Medulla oblongata (tissue), 1 donor: Measurements from ENCODE around the gene FCF1.

ENCODE experiments used
- DNase-seq: peaks from one replicate; pipeline ENCODE4 v3.0.0-alpha.2; 2015; ENCODE audit errors: extremely low spot score

Gene FCF1, protein sequence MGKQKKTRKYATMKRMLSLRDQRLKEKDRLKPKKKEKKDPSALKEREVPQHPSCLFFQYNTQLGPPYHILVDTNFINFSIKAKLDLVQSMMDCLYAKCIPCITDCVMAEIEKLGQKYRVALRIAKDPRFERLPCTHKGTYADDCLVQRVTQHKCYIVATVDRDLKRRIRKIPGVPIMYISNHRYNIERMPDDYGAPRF

DNA sequence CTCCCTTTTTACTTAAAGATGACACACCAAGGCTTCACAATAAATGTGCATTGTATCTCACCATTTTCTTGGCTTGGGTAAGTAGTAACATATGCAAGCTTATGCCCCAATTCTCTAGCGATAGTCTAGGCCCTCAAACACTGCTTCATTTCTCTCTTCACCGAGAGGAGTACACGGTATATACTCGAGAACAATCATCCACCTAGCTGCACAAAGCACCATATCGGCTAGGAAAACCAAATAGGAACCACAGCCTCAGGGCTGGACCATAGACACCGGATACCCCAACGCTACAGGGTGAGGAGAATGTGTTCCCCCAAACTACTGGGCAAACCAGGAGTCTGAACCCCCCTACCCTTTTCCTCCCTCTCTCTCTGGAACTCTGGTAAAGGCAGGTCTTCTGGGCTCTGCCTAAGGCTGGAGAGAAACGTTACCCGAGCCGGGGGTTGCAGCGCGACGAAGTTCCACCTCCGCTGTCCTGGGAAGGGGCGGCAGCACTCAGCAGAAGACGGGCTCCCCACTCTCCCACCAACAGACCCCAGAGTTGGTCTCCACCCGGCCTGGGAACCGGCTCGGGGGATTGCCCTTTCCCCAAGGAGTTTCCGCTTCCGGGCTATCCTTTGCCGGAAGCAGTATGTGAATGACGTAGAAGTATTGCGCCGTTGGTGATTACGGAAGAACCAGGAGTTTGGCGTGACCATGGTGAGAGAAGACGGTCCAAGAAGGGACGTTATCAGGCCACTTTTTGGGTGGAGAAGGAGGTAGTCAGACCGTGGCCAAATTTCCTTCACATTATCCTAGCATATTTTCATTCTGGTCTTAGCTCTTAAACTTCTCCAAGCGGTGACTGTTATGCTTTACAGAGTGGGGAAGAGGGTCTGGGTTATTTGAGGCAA, at the start of gene FCF1, which contains the start of gene AREL1:
Gene FCF1, plus strand, starts transcription at position 646 of the 896 bp plus-strand sequence. Its CDS starts 54 bp downstream, at position 700.
Gene AREL1, minus strand, starts transcription at position 582 of the 896 bp plus-strand sequence. CDS start 27,465 bp downstream, outside the sequence.
- peak; percentile 96 for DNase-seq

DNA sequence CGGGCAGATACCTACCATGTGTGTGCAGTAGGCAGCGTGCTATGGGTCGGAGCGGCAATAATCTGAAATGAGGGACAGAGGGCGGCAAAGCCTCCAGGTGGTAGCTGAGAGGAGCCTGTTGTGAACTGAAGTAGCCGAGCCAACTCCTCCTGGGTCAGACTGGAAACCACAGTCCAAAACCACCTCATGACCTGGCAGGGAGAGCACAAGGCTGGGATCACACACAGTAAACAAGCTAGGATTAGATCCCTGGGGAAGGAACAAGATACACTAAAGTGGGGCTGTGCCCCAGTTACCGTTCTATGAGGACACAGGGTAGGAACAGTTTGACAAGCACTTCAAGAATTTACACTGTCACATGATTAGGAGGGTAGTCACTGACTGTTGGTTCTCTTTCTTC, 49.1 kb upstream of the FCF1 start:
- no peak for DNase-seq

DNA sequence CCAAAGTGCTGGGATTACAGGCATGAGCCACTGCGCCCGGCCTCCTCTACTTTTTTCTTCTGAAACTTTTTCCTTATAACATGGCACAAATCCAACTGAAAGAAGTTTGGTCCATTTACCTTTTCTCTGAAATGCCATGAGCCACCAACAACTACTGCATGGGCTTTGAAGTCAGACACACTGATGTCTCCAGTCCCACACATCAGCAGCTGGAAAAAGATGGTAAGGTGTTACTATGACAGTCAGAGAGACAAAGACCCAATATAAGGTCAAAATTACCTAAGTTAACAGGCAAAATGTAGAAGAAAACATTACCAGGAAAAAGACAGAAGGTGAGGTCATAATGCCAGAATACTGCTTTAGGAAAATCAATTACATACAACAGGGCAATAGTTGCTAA, 48.2 kb upstream of the FCF1 start:
- DNase-seq, result no peak

DNA sequence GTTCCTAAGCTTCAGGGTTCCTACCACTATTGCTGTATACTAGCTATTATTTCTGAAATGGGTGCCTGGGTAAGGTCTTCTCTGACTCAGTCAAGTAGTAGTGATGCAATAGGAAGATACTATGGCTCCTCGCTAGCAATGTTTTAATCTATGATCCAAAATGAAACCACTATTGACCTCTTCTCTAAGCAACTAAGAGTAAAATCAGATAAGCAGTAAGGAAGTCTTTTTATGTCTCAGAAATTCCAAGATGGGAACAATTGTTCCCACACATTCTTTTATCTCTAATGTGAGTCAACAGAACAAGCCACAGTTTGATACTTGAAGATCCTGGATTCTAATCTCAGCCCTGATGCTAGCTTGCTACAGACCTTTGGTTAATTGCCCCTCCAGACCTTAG, 45.2 kb upstream of the FCF1 start:
- no peak for DNase-seq

DNA sequence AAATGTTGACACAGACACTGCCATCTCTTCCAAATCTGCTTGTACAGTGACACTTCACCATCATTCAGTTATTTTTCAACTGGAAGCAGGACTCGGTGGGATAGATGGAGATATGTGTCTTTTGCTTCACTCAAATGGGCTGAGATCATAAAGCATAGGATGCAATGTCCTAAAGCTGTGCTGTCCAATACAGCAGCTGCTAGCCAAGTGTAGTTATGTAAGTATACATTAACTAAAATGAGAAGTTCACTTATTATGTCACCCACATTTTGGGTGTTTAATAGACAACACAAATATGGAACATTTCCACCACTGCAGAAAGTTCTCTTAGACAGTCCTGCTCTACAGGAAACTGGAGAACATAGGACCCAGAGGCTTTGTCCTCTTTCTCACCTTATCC, 43.7 kb upstream of the FCF1 start:
- DNase-seq, result no peak

DNA sequence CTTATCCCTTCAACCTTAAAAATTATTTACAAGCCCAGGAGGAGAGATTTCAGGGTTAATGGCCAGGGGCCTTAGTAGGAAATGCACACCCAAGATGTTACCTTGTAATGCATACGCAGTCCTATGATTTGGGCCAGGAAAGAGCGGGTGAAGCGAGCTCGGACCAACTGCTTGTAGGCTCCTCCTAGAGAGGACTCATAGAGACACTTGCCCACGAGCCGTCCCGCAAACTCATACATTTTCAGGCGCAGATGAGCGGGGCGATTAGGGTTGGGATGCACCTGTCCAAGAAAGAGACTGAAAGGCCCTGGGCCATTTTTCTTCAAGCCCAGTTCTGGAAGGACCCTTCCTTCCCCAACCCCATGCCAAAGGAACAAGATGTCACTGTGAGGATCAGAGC, 43.1 kb upstream of the FCF1 start:
- DNase-seq, result no peak

DNA sequence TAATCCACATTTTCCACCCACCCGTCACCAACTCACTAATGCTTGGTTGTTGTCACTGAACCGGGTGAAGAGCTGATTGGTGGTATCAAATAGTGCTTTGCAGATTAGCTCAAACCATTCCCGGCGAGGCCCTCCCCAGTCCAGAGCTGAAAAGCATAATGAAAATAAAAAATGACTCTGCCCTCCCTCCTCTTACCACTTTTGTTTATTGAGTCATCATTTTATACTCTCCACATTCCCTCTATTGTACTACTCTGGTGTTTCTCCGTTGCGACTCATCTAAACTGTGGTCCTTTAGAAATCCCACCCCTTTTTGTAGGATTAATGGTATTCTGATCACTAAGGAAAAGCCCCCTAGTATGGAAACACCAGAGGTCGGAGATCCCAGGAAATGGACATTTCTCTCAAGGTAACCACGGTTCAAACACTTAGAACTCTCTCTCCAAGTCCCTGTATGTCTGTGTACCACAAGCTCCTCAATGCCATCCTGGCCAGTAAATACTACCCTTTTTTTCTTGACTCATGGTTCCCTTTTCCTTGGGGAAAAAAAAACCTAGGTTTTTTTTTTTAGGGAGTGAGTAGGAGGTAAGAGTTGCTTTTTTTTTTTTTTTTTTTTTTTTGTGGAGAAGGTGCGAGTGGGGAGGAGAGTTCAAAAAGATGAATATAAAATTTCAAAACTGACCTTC, 42.1 kb upstream of the FCF1 start:
- DNase-seq, result no peak

DNA sequence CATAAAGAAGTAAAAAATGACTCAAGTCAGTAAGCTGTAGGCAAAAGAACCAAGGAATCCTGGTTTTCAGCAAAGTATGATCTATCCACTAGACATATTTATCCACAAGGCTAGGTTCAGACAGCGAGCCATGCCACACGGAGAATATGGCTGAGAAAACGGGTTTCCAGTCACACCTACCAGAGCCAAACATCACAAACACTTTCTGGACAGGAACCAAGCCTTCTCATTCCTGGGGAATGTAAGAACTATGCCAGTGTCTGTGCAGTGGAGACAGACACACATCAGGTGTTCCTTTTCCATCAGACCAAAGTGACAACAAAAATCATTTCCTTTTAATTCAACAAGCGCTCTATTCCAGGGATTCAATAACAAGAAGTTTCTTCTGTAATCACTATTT, 41.2 kb upstream of the FCF1 start:
- DNase-seq, result no peak

DNA sequence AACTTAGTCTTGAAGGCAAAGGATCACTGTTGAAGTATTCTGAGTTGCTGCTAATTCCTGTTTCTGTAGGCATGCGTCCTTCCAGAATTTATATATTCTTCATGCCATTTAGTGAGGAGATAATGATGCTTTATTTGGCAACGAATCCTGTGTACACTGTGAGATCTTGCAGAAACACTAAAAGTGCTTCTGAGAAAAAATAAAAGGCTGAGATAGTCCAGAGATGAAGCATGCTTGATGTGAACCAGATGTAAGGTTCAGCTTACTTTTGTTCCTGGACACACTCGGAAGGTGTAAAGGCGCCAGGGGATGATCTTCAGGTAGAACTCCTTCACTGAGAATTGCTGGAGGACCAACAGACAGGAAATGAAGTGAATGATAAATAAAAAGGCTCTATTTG, 39.2 kb upstream of the FCF1 start:
- DNase-seq, result no peak

DNA sequence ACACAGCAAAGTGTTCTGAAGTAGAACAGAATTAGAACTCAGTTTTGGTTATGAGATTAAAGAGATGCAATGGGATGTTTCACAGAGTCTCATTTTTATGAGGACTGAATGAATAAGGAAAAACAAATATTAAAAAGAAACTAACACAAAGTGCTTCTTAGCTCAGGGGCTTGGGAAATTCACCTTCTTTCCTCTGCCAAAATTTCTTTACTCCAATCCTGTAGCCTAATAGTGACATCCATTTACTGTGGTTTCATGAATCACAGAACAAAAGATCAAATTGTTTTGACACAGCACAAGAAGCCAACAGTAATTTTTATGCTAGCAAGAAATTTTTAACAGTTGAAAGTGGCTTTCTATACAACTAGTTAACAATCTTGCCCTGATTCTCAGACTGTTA, 37.7 kb upstream of the FCF1 start:
- DNase-seq, result no peak

DNA sequence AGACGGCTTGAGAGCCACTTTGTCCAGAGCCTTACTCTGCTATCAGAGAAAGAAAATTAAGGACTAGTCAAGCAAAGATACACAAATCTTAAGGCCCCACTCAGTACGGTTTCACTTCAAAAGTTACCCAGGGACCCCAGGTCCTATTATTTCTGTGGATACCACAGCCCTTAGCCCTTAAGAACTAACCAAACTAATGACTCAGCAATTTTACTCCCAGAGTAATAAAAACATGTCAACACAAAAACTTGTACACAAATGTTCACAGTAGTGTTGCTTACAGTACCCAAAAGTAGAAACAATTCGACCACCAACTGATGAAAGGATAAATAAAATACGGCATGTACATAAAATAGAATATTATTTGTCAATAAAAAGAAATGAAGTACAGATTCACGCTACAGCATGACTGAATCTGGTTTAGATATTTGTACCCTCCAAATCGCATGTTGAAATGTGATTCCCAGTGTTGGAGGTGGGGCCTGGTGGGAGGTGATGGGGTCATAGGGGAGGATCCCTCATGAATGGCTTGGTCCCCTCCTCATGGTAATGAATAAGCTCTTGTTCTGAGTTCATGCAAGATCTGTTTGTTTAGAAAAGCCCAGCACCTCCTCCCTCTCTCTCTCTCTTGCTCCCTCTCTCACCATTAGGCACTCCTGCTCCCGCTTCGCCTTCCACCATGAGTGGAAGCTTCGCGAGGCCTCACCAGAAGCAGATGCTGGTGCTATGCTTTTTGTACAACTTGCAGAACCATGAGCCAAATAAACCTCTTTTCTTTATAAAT, 30.6 kb upstream of the FCF1 start:
- peak; percentile 78 for DNase-seq

DNA sequence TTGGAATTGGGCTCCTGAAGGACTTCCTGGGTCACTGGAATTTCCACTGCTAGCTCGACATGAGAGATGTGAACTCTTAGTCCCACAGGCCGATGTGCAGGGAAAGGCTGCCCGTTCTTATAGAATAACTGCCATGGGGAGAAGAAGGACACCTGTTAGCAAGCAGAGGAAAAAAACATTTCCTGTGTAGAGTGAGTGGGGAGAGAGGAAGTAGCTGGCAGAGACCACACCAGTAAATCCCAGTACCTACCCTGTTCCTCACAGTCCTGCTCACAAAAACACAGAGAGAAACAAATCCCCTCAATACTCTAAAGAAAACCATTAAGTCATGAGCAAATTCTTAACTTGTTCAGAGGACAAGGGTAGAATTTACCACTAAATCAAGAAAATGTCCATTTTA, 29.5 kb upstream of the FCF1 start:
- DNase-seq, result no peak

DNA sequence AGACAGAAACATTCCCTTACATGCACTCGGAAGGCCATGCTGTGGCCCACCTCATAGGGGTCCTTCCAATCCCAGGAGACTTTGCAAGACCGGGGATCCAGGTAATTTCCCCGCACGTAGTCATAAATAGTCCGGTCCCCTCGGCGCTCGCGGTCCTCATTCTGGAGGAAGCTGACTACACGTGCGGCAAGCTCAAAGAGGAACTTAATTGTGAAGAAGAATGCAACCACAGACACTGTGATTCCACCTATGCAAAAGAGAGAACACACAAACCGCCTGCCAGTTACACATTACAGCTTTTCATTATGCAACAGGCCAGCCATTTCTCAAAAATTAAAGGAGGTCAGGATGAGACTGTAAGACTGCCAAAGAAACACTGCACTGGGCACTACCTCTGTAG, 28.5 kb upstream of the FCF1 start:
- DNase-seq, result no peak

DNA sequence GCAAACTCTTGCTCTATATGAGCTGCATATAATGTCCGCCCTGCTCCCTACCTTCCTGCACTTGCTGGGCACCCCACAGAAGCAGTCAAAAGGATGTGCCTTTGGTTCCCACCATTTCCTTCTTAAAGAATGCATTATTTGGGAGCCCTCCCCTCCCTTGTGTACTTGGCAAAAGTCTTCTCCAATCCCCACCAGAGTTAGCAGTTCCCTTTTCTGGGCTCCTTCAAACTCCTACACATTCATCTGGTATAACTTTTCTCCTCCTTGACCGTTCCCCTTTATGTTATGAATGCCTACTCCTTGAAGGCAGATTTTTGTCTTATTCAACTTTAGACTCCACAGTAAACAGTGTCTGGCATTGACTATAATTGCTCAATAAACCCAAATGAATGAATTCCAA, 27.9 kb upstream of the FCF1 start:
- no peak for DNase-seq

DNA sequence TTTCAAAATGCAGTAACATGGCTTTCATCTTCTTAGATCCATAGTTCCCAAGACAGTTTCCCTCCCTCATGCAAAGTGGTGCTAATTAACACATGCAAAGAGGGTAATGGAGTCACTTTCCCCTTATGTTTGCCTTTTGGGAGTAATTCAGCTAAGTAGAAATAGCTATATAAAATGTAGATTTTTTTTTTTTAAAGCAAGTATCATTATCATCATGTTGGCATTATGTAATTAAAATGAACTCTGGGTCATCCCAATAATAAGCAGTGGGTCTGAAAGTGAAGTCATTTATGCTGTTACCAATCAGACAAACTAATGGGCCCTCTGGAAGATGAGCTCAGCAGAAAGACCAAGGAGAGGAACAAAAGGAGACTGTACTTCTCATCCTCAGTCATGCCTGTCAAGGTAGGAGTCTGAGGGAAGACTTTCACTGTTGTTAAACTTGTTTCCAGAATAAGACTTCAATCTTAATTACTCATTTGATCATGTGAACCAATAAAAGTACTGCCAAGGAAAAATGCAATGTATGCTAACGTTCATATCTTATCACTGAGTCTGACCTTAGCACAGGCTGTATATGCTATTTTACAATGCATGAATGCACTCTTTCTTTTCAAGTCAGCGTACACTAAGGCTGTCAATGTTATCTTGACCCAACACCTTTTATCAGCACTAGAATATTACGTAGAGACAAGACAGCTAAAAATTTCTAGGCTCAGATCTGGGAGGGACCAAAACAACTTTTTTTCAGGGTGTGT, 26.8 kb upstream of the FCF1 start:
- no peak for DNase-seq

DNA sequence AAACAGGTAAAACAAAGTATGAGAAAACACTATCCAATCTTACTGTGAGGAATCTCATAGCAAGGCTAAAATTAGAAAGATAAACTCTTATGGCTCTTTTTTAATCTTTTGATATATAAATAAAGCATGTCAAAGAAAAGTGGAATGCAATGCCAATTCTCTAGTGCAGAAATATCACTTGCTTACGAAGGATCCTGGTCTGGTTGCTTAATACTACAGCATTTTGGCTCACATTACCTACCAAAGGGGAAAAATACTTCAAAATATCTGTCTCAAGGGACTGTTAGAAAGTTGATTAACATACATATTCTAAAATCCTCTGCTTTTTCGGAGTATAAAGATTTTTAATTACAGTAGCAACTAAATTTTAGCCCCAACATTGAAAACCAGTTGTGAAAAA, 21.5 kb upstream of the FCF1 start:
- no peak for DNase-seq

DNA sequence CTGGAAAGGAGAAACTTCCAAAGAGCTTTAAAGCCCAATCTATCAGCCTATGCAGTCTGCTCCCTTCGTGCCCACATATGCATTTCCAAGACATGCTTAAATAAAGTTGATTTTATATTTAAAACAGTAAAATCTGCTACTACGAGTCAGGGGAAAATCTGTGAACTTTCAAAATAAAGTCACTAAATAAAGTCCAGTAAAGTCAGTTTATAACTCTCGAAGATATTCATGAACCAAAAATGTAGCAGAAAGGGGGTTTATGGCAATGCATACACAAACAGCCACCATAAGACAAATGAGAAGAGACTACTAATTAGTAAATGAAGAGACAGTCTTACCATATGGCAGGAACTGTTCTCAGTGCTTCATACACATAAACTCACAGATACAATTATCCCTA, 19.8 kb upstream of the FCF1 start:
- no peak for DNase-seq

DNA sequence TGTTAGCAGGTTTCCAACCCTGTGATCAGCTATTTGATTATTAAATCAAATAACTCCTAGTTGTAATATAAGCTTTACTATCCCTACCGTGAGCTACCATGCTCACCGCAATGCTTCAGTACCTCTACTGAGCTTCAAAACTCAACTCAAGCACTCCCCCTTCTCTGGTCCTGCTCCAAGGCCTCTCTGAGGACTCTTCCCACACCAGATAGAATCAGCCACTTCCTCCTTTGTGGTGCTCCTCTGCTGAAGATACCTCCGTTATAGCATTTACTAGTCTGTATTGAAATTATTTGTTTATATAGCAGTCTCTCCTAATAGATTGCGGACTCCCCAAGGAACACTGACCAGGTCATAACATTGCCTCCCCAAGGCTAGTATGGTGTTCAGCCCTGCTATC, 17.5 kb upstream of the FCF1 start:
- DNase-seq, result no peak

DNA sequence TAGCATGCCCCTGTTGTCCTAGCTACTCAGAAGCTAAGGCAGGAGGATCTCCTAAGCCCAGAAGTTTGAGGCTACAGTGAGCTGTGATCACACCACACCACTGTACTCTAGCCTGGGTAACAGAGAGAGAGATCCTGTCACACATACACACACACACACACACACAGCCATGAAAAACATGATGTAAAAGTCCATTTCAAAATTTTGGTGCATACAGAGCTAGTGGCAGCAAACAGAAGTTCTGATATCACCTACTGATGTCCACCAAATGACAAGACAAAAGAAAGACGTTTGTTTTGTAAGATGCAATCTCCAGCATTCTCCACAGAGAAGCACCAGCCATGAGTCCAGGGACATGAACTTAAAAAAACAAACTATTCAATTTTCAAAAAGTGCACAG, 15.9 kb upstream of the FCF1 start:
- DNase-seq, result no peak

DNA sequence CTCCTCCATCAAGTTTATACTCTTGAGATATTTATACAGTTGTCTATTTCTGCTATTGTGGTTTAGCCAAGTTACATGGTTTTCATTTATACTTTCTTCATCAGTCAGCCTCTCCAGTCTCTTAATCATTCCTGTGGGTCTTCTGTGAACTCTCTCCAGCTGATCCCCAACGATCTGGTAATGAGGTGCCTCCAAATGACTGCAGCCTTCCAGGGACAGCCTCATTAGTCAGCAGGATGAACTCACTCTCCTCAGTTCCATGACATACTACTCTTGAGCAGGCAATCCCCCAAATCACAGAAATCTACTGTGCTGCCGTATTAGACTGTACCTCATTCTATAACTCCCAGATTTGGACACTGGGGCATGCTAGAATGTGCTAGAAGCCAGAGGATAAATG, 15.4 kb upstream of the FCF1 start:
- DNase-seq, result no peak

DNA sequence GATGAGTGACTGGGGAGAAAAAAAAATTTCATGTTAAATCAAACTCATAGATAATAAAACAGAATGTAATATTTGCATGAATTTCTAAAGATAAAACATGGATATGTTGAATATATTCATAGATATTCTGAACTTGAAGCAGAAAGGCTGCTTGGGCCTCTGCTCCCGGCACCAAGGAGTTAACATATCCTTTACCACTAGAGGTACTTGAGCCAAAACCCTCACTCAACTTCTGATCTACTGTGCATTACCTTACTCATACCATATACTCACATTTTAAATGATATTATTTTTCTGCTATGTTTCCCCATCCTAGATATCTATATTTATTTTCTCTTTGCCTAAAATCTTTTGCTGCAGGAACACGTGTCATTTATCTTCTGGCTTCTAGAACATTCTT, 15.0 kb upstream of the FCF1 start:
- DNase-seq, result no peak
